HG03066 (cell line): ENCODE results near the gene SPAG16.
A peak's percentile ranks its signal among the peaks of the same experiment; 100 is the strongest.

Source experiments
- ATAC-seq: cut with Tn5 transposase; IDR thresholded peaks from one replicate; pipeline ENCODE4 v1.9.1; 2021; ENCODE audit warnings: low read depth; ENCODE audit not compliant: unreplicated experiment

Gene SPAG16

DNA sequence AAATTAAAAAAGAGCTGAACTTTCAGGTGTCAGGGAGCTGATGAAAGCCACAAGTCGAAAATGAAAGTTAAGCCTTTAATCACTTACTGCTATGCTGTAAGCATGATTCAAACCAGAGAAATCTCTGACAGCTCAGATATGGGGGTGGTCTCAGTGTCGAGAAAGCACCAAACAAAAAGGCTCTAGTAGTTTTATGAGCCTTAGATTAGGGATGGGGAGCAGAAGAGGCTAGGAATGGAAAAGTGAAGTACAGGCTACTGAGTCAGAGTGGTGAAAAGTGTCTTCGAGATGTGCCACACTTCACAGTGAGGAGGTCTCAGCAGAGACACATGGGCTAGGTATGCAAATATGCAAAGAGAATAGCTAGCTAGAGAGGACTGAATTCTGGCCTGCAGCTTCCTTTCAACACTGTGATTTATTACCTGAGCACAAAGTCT is 482.2 kb downstream of the SPAG16 start:
- ATAC-seq = peak; percentile 97

DNA sequence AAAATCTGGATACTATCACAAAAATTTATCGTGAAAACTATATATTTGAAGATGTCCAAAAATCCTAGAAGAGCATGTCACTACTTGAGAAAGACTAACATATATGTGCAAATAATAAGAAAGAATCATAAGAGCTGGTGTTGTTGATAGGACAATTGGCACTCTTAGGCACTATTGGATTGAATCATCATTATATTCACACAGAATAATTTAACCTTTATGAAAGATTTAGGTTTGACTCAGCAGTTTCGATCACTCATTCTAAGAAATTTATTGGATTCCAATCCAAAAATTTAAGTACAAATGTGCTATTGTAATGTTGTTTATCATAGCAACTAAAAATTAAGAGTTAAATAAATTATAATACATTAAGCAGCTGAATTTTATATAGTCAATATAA is 503.6 kb downstream of the SPAG16 start:
- no peak for ATAC-seq

DNA sequence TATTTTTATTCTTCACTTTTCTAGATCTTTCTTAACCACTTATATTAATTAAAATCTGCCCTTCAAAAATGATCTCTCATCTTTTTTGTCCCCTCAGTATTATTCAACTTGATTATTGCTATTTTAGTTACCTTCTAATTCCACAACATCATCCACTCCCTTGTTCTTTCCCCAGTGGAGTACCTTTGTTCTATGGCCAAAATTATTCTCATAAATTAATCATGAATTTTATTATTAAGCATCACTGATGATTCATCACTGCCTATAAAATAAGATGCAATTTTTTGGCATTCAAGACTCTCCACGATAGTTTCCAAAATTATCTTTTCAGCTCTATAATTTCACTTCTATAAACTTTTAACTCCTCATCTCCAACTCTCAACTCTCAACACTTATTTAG is 505.7 kb downstream of the SPAG16 start:
- no peak for ATAC-seq

DNA sequence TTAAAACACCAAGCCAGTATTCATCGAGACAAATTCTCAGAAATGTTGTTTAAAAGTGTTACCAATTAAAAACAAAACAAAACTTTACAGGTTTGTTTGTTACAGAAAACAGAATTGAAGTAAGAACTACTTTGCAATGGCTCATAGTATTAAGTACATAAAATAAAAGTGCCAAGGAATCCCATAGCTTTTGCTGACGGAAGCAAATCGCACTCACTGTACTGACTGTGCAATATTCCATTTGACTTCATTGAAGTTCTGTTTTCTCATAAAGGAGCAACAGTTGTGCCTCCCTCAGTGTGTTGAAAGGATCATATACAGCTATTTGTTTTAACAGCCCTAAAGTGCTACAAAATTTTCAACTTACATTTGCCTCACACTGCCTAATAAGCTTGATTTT is 507.8 kb downstream of the SPAG16 start:
- ATAC-seq = no peak

DNA sequence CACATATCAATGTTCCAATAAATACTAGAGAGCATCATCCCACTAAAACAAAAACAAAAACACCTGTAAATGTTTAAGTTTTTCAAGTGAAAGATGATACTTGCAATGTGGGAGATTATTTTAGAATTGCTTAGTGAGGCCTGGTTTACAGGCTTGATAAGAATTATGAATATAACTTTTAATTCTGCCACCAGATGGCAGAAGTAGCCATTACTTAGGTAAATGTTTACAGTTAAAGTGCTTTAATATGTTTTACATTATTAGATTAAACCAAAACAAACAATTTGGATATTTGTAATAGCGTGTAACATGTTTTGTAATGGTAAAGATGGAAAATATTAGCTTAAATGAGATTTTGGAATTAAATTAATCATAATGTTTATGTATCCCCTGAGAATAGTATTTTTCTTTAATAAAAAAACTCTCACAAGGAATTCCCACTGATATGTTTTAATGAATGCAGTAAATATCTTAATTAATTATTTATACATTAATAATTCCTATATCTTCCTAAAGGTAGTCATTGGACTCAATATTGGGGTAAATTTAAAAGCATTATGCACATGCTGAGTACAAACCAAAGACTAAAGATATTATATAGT is 522.0 kb downstream of the SPAG16 start:
- ATAC-seq = no peak

DNA sequence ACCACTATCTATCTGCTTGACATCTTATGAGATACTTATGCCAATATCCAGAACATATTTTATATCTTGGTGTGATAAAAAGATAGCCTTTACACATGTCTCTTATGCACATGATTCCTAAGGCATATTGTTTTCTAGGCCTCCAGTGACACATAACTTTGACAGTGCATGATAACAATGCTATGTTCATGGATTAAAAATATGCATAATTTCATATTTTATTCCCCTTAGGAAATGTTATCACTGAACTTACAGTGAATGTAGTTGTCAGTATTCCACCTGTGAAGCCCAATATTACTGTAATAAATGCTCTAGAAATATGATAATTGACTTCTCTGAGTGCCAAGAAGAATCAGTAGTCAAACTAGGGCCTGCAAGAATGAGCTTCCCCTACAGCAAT is 532.3 kb downstream of the SPAG16 start:
- no peak for ATAC-seq

DNA sequence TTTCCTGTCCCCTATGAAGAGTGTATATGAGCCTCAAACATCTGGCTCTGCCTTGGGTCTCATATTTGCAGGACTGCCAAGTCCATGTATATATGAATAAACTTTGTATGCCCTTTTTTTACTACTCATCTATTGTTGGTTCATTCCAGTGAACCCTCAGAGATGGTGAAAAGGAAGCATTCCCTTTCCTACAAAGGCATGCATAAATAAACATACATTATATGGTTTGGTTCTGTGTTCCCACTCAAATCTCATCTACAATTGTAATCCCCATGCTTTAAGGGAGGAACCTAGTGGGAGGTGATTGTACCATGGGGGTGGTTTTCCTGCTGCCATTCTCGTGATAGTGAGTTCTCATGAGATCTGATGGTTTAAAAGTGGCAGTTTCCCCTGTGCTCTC is 534.2 kb downstream of the SPAG16 start:
- no peak for ATAC-seq

DNA sequence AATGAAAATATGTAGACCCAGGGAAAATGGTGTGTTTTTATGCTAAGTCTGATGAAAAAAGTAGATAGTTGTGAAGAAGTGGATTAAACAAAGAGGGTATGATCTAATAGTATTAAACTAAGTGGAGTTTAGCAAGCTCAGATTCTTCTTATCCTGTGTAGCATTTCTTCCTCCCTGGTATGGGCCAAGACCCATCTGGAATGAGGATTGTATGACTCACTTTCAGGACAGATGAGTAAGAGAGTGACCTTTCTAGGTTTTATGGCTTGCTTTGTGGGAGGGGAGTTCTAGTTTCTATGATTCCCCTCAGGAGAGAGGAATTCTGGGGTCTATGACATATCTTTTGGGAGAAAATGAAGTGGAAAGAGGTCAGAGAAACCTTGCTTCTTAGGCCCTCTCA is 550.1 kb downstream of the SPAG16 start:
- ATAC-seq = no peak

DNA sequence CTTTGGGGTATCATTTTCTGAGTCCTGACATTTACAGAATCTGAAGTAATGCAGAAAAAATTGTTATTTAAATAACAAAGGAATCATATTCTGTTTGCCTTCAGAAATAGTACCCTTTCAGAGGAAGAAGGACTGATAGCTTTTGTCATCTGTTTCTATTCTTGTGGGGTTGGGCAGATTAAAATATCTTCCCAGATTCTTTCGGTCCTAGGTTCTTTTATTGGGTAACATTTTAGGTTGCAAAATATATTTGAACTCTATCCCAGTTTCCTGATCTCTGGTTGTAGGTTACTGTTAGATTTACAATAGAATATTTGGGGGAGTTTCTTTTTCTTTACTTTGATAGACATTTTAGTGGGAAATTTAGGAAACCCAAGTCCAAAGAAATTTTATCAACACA is 550.5 kb downstream of the SPAG16 start:
- ATAC-seq = no peak

DNA sequence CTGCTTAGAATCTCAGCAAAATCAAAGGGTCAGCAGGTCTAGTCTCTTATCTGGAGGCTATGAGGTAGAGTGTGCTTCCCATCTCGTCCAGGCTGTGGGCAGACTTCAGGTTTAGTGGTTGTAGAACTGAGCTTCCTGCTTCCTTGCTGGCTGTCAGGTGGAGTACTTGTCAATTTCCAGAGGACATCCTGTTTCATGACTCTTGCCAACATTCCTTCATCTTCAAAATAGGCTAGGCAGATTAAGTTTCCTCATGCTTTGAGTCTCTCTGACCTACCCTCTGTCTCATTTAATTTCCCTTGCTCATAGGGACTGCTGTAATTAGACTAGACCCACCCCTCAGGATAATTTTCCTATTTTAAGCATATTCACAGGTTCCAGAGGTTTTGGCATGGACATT is 562.6 kb downstream of the SPAG16 start:
- no peak for ATAC-seq

DNA sequence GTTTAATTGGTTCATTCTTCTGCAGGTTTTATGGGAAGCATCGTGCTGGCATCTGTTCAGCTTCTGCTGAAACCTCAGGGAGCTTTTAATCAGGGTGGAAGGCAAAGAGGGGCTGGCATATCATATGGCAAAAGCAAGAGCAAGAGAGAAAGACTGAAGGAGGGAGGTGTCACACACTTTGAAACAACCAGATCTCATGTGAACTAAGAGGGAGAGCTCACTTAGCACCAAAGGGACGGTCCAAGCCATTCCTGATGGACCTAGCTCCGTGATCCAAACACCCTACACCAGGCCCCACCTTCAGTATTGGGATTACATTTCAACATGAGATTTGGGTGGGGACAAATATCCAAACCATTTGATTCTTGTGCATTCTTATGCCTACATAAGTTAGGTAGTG is 563.1 kb downstream of the SPAG16 start:
- ATAC-seq = no peak

DNA sequence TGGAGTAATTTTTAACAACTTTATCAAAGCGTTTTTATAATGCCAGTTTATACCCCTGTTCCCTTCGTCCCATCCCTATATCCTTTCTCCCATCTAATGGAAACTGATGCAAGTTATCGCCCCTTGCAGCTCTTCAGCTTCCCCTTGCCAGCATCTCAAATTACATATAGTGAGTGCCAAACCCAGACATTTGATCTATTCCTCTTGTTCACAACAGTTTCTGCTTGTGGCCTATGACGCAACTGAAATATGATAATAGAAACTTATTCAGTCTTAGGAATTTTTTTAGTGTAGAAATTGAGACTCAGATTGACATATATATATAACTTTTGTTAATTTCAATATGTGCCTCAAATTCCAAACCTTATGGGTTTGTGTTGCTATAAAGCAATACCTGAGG is 564.4 kb downstream of the SPAG16 start:
- no peak for ATAC-seq

DNA sequence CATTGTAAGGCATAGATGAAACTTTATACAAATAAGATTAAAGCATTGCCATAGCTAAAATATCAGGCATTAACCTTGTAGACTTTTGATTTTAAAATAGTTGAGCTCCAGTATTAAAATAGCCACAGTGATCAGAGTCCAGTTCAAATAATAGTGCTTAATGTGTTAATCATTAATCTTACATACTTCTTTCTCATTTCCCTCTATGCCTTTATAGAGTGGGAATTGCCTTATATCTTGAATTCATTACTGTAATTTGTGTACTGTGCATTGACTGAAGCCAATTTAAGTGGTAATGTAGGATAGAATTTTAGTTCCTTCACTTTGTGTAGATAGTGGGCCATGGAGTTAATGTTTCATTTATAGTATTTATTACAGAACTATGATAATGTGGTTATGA is 577.4 kb downstream of the SPAG16 start:
- no peak for ATAC-seq

DNA sequence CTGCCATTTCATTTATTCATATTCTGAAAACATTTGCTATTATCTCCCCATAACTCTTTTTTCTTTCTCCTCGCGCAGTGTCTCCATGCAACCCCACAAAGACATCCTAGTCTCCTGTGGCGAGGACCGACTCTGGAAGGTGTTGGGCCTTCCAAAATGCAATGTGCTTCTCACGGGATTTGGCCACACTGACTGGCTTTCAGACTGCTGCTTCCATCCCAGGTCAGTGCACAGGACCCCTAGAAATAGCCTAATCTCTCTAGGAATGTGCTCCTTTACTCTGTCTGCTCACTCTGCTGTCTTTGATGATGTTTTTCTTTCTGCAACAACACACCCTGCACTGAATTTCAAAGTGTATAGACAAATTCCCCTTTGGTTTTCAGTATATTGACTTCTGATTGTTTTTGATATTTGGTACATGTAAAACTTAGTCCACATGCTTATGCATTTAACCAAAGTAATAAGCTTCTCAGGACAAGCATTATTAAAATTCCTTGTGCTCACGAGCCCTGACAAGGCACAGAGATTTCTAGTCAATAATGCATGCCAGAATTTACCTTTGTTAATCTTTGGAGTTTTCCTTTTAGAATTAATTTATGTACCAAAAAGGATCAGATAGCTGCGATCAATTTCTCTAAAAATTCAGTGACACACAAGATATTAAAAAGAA is 578.3 kb downstream of the SPAG16 start:
- ATAC-seq = no peak

DNA sequence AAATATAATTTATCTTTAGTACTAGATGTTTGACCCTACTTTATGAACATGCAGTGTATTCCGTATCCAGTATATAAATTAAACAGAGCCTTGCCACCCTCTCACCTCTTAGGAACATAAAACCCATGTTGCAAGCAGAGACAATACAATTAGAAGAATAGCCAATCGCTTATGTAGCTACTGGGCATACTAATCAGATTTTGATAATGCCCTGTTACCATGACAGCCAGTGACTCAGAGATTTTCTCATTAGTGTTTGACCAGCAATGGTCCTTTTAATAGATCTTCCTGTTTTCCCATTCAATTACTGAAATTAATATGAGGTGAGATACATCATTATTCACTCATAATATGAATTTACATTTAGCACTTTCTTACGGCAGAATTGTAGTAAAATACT is 579.3 kb downstream of the SPAG16 start:
- ATAC-seq = no peak

DNA sequence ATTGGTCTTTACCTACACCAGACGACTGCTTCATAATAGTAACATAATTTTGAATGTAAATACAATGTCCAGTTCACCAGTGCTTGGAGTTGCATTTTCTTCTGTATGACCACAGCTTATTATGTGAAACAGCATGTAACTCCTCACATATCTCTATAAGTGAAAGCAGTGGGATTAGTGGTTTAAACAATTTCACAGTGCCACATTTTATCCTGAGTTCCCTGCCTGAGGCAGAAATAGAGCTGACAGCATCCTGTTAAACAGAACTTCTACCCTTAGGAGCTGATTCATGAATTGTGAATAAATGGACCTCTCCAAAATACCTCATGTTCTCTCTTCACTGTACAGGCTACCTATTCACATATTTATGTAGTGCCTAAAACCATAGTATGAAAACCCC is 584.3 kb downstream of the SPAG16 start:
- ATAC-seq = no peak

DNA sequence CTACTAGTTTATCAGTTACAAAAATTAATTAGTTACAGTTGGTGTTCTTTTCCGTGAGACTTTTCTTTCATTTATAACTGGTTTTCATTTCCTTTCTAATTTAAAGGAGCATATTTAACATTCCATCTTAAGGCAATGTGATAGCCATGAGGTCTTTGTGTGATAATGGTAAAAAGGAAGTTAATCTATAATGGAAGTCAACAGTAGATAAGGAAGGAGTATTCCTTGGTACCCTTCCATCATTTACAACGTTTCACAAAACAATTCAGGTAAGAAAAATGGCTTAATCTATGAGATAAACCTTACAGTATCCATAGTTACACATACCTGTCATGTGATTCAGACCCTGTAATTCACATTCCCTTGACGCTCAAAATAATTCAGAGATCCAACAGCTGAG is 601.2 kb downstream of the SPAG16 start:
- ATAC-seq = no peak

DNA sequence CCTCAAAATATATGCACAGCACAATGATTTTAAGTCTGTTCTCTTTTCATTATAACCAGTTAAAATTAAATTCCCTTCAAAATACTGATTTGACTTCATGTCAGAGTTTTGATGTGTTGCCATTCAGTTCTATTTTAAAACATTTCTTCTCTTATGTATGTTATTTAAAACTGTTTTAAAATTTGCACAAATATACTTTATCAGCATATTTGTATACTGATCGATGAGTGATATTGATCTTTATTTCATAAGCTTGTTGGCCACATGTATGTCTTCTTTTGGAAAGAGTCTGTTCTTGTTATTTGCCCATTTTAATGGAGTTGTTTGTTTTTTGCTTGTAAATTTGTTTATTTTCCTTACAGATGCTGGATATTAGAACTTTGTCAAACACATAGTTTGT is 630.2 kb downstream of the SPAG16 start:
- no peak for ATAC-seq

DNA sequence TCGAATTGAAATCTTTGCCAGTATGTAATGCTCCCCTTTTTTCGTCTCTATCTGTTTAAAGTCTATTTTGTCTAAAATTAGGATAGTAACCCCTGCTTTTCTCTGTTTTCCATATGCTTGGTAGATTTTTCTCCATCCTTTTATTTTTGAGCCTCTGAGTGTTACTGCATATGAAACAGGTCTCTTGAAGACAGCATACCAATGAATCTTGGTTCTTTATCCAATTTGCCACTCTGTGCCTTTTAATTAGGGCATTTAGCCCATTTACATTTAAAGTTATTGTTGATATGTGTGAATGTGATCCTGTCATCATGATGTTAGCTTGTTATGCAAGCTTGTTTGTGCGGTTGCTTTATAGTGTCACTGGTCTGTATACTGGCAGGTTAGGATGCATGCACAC is 635.8 kb downstream of the SPAG16 start:
- ATAC-seq = no peak

DNA sequence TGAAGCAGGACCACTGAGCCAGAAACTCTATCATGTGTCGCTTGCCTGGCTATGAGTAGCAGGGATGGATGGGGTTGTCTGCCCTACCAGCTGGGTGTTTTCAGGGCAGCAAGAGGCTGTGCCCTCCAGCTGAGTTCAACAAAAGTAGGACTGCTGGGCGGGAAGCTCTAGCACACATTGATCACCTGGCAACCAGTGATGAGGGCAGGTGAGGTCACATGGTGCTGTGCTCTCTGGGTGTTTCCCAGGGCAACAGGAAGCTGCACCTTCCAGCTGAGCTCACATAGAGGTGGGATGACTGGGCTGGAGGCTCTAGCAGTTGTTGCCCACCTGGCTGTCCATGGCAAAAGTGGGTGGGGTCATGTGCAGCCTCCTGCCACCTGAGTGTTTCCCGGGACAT is 639.3 kb downstream of the SPAG16 start:
- no peak for ATAC-seq

DNA sequence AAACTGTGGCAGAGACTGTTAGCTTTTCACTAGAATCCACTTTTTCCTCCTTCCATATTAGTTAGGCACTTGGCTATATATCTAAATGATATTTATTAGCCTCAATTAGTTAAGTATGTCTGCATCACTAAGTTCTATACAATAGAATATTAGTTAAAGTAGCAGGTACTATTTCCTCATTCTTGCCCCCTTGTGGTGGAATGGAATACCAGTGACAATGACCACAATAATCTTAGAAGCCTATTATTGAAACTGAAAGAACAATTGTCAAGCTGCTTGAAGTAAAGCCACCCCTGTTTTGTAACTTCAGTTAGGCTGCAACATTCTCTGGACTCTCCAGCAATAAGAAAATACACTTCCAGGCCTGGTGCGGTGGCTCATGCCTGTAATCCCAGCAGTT is 650.3 kb downstream of the SPAG16 start:
- ATAC-seq = peak; percentile 100

DNA sequence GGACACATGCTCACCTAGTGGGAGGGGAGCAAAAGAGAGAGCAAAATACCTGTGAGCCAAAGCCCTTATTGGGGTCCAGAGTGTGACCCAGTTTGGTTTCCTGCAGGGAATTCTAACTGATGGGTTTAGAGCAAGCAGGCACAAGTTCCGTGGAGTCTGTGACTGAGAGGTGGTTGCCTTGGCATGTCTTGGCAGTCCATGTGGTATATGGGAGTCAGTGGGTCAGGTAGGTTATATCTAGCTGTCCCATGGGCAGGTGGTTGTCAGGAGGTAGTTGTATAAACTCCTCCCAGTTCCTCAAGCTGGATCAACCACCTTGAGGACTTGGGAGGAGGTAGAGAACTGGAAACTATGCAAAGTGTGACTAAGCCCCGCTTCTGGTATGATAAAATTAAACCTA is 673.8 kb downstream of the SPAG16 start:
- ATAC-seq = no peak

DNA sequence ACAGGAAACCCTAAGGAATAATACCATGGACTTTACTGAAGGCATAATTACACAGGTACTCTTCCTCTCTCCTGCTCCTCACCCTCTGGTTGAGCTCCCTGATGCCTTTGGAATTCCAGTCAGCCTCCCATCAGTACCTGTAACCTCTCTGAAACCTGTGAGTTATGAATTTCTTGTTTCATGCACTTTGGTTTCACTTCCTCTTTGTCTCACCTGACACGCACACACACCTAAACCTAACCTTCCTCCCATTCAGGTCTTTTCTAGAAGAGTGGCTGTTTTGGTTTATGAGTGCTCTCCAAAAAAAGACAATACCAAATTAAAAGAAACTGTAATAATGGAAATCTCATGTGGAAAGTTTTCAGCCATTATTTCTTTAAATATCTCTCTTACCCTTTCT is 675.3 kb downstream of the SPAG16 start:
- no peak for ATAC-seq
